Activated CD8-positive, alpha-beta memory T cell treated with anti-CD3 and anti-CD28 coated beads for 1 hour (primary cell): ENCODE results near the gene IFT43.
A peak's percentile ranks its signal among the peaks of the same experiment; 100 is the strongest.

Source experiments
- DNase-seq, 2 donors: peaks; one replicate each; pipeline ENCODE4 v3.0.0-alpha.2; 2020; ENCODE audit warnings: low read depth in 1 of 2; ENCODE audit errors: extremely low read depth in 1 of 2

The IFT43 gene

DNA sequence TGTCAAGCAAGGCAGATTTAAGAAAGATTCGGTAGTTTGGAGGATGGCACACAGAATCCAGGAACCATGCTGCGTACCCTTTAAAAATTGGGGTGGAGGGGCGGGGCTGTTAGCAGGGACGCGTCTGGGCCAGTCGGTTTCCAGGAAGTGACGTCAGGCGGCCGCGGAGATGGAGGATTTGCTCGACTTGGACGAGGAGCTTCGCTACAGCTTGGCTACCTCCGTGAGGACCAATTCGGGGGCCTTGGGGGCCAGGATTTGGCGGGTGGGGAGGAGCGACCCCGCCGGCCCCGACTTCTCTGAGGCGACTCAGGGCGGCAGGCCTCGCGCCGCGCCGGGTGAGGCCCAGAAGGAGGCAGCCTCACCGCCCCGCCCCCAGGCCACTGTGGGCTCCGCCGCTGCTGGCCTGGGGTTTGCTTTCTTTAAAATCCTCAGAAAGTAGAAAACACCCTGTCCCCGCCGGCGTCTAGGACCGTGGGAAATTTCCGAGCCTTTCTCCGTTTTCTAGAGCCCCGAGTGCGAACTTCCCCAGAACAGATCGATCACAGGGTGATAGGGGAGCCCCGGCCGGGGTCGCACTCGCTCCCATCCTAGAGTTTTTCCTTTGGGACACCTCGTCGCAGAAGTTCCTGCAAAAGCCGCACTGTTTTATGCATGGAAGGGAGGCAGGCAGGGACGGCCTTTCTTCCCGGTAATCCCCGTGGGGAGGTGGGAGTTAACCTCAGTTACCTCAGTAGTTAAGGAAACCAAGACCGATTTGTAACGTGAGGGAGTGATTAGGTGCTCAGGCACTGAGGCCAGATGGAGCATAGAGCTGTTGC lies at the start of gene IFT43:
IFT43 (plus strand) TSS at position 146 of the 821 bp plus-strand sequence; CDS start at position 170, 24 bp downstream.
- DNase-seq: peak; percentile 84 to 92

DNA sequence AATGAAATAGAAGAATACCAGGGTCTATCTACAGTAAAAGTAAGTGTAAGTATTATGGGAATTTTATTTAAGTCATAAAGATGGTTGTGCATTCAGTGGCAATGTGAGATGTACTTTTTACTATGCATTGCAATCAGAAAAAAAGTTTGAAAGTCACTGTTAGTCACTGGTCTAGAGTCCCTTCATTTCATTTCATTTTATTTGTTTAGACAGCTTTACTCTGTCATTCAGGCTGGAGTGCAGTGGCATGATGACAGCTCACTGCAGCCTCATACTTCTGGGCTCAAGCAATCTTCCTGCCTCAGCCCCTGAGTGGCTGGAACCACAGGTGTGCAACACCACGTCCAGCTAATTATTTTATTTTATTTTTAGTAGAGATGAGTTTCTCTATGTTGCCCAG lies 46.4 kb upstream of the IFT43 start:
- DNase-seq: no peak

DNA sequence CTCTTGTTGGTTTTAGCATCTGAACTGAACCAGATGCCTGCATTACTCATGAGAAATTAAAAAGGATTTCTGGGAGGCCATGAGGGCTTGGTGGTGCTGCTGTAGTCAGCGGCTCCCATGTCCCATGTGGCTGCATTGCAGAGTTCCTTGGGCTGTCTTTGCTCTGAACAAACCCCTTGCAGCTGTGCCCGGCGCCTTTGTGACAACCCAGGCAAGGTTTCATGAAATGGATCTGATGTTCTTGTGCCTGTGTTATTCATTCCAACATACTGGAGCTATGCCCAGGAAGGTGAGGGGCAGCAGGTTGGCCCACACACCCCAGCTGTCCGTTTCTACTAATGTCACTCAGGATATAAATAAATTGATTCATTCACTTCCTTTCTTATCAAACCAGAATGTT lies 44.5 kb upstream of the IFT43 start:
- DNase-seq: no peak

DNA sequence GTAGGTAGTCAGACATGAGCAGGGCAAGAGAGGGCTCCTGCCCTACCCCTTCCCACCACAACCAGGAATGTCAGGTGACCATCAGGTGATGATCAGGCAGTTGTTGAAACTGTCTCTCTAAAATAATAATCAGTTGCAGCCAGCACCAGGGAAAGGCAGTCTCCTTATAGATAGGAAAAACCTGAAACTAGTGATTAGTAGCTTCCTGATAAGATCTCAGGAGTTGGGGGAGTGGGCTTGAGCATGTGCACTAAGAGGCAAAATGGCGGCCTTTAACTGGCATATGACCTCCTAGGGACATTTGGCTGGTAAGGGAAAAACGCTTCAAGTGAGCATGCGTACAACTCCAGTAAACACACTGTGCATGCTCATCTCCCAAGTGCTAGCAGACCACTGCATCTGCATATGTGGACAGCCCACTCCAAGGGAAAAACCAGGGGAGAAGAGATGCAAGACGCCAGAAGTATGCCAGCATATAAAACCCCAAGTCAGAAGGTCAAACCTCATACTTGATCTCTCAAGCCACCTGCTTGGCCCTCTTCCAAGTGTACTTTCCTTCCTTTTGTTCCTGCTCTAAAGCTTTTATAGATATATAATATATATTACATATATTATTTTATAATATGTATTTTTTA lies 40.8 kb upstream of the IFT43 start:
- DNase-seq: no peak

DNA sequence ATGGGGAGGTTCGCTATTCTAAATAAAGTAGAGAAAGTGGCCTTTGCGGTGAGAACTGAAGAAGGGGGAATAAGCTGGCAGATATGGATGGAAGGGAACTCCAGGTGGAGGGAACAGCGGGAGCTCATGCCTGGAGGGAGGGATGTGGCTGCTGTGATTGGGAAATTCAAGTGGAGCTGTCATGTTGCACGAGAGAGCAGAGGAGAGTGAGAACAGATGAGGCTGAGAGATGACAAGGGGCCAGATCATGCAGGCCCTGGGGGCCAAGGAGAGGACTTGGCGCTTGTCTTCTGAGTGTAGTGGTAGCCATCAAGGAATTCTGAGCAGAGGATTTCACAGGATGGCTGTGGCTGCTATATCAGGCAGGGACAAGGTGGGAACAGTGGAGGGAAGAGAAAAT lies 38.8 kb upstream of the IFT43 start:
- no peak for DNase-seq

DNA sequence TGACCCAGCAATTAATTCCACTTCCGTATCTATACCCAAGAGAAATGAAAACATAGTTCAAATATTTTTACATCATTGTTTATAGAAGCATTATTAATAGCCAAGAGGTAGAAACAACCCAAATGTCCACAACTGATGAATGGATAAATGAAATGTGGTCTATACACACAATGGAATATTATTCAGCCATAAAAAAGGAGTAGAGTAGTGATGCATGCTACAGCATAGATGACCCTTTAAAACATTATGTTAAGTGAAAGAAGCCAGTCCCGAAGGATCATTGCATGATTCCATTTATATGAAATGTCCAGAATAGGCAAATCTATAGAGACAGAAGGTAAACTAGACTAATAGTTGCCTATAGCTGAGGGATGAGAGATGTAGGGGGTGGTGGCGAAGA lies 33.1 kb upstream of the IFT43 start:
- DNase-seq: no peak

DNA sequence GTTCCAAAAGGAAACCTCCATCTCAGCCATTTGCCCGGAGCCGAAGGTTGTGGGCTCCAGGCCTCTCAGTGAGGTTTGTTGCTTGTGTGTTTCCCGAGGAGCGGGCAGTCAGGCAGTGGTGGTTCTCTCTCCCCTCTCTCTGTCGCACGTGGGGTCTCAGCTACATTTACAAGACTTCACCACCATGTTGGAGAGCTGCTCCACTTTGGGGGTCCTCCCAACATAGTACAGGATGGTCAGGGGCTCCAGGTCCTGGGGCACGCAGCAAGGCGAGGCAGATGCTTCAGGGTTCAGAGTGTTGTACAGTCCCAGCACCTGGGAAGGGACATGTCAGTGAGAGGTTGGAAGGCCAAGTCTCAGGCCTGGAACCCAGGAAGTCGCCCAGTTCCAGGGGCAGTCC lies 26.5 kb upstream of the IFT43 start:
- DNase-seq: no peak

DNA sequence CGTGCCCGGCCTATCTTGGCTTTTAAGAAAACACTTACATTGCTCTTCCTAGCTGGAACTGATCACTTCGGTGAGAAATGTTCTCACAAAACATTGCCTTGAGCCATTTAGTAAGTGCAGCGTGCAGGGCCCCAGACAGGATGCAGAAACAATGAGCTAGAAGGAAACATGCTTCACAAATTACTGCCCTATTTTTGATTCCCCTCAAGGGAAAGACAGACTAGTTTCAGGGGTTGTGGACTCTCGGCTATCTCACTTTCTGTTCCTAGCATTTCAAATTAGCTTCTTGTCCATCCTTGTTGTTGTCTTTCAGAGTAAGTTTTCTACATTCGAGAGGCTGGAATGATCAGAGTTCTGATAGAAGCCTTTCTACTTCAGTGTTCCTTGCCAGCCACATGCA lies 25.3 kb upstream of the IFT43 start:
- DNase-seq: no peak

DNA sequence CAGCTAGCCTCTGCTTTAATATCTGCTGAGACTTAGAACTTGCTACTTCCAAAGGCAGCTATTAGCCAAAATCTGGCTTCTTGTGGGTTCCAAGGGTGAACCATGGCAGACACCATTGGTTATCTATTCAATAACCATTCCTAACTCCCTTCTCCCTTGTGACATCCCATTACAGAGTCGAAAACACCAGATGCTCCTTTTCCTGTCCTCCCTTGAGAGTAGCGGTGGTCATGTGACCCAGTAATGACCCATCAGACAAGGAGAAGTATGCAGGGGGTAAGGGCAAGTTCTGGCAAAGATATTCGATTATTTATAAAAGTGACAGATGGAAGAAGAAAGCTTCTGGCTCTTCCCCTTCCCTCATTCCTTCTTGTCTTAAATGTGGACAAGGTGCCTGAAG lies 23.9 kb upstream of the IFT43 start:
- no peak for DNase-seq

DNA sequence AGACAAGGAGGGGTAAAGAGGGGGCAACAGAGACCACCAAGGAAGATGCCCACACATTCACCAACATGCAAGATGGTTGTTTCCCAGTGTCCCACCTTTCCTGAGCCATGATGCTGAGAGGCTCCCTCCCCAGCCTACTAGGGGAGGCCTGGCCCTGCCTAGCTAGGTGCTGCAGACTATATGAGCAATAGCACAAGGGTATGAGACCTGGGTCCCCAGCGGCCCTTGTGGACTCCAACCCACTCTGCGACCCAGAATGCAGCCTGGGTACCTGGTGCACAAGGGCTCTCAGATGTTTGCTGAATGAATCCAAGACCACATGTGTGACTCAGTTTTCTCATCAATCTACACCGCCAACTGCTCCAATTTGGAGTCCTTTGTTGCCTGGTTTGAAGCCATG lies 17.7 kb upstream of the IFT43 start:
- DNase-seq: no peak

DNA sequence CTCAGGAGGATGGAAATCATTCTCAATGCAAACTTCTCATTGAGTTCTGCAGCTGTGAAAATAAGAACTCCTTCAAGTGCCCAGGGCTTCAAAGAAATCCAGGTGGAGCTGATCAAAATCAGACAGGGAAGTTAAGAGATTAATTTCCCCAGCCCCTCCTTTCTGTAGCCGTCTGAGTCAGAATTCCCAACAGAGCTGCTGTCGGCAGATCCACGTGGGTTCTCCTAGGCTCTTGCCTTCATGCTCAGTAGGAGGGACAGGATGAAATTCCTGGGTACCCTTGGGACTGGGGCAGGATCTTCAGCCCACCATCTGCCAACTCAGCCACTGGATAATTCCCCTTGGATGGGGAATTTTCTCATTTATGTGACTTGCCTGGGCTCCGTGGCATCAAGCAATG lies 17.1 kb upstream of the IFT43 start:
- no peak for DNase-seq

DNA sequence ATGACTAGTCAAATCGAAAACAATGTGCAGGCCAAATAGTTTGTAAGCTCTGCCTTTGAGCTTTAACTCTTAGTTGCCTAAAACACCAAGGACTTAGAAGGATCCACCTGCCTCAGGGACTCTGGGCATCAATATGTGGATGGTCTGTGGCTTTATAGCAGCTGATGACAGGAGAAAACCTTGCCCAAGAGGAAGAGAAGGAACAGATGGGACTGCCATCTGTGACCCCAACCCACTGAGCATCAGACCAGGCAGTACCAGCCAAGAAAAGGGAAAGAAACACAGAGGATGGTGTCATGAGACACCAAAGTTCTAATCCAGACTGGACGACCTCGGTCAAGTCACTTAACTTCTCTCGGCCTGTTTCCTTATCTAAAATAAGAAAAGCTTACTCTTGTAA lies 16.4 kb upstream of the IFT43 start:
- no peak for DNase-seq

DNA sequence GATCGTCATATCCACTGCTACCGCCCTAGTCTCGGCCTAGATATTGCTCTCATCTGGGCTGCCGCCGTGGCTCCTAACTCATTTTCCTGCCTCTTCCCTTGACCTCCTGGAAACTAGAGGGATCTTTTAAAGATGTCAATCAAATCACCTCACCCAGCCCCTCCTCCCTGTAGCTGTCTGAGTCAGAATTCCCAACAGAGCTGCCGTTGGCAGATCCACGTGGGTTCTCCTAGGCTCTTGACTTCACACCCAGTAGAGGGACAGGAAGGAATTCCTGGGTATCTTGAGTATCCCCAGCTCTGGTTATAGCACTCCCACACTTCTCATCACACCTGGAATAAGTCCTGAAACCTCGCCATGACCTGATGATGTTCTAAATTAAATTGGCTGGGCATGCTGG lies 15.7 kb upstream of the IFT43 start:
- no peak for DNase-seq

DNA sequence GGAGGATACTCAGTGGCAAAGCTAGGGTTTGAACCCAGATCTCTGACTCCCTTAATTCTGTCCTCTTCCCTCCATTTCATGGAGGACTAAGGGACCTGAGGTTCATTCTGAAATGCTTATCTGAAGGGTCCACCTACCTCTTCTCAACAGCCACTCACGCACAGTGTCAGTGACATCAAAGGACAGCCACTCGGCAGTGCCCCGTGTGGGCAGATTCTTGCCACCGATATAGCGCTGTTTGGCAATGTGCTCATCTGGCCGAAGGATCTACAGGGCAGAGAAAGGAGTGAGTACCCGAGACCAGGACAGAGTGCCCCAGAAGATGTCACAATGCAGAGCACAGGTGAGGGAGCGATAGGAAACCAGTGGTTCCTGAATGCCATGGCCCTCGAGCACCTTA lies 14.6 kb upstream of the IFT43 start:
- no peak for DNase-seq

DNA sequence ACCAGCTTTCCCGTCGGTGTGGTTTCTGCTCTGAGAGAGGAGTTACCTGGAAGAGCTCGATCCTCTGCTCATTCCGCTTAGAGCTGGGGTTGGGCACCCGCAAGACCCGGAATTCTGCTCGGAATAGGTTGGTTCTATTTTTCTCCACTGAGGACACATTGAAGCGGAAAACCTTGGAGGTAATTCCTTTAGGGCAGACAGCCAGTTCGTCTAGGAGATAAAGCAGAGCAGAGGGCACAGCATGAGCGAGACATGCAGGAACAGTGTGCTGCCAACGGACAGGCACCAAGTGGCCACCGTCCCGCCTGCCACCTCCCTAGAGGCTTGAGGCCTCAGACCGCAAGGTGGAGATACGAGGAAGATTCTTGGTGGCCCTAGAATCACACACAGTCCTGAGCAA lies 14.1 kb upstream of the IFT43 start:
- no peak for DNase-seq

DNA sequence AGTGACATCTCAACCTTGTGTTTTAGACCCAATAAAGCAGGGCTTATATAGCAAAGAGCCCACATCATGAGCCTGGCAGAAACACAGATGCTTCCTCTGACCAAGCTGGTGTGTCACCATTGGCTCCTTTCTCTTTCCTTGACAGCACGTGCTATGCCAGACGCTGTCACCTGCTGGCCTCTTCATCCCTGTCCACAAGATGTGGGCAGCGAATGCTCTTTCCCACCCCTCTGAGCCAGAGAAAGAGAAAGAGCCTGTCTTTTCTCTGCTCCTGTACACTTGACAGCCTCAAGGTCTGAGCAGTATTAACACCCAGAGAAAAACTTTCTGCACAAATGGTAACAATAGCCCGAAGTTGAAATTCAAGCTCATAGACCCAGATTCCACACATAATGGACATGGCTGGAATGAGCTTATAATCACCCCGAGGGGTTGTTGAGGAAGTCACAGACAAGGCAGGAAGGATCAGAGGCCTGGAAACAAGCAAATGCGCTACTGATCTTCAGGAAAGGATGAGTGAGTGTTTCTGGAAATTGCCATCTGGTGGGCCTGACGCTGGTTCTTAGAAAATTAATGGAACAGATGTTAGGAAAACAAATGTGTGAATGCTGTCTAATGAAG lies 12.7 kb upstream of the IFT43 start:
- no peak for DNase-seq

DNA sequence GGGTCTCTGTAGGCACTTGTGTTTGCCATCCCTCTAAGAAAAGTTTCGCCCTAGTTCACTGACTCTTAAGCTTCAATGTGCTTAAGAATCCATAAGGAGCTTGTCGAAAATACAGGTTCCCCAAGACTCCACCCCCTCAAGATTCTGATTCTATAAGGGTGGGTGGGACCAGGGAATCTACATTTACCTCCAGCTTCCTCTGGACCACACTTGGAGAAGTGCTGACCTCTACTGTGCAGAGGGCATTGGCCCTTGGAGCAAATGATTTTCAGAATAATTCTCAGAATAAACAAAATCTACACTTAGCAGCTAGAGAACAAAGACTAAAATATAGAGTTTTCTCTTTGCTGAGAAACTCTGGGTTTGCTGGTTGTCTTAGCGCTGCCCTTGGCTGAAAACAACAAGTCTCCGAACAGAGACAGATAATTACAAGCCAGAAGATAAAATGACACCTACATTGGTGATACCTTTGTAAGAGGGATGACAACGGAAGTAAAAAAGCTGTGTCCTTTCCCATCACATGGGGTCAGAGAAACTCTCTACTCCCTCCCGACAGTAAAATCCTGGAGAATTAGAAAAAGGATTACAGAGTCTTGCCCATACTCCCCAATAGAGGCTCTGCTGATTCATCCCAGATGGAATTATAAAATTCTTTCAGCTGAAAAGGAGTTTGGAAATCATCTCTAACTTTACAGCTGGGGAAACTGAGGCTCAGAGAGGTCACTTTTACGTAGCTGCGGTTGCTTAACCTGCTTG lies 8.6 kb upstream of the IFT43 start:
- no peak for DNase-seq

DNA sequence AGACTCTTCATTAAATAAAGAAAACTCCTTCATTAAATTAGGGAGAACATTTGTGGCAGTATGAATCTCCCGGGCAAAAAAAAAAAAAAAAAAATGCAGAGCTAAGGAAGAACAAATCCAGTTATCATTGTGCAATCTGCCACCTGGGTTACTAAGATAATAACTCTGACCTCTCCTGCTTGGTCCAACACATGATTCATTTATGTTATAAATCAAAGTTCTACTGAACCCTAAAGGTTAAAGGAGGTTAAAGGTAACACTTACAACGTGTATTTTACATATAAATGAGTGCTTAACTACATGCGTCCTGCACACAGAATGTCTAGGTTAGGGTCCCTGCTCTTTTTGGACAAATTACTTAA lies 8.0 kb upstream of the IFT43 start:
- no peak for DNase-seq

DNA sequence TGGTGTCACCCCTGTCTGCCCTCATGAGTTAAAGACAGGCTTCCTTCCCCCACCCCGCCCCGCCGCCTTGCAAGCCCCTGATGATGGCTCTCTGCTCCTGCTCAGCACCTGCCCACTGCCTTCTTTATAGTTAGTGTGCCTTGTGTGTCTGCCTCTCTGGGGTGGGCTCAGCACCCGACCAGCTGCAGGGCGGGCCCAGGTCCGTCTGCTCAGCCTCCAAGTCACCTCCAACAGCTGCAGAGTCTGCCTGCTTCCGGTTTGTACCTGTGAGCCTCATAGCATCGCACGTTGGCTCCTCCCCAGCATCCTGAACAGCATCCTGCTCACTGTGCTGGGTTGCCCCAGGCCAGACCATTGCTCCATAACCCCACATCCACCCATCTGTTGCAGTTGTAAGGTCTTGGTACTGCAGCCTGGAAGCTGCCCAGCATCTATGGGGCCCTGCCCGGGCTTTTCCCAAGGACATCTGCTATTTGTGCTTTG lies 7.3 kb upstream of the IFT43 start:
- no peak for DNase-seq

DNA sequence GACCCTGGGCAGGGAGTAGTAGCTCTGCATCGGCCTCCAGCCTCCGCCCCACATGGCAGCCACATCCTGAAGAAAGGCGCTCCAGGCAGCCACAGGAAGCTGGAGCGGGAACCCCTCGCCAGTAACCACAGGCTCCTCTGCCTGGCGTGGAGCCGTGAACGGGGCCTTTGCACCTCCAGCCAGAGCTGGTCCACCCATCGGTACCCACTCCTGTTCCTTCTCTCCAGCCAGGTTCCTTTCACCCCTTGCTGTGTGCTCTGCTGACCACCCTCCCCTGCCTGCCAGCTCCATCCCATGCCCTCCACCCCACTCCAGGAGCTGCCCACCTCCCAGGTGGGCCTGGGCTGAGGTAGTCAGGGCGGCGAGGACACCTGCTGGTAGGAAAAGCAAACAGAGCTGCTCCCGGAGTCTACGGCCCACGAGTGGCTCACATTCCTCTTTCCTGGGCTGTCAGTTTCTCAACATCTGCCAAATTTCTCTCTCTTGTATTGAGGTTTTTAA lies 6.4 kb upstream of the IFT43 start:
- DNase-seq: no peak
